ENCODE data around the gene RUNX2.
A peak's percentile ranks its signal among the peaks of the same experiment; 100 is the strongest.

RUNX2 gene

GRCh38 chr6:45687570-45687969 lies 359.4 kb downstream of the RUNX2 start:
- DNase-seq = no peak

DNA sequence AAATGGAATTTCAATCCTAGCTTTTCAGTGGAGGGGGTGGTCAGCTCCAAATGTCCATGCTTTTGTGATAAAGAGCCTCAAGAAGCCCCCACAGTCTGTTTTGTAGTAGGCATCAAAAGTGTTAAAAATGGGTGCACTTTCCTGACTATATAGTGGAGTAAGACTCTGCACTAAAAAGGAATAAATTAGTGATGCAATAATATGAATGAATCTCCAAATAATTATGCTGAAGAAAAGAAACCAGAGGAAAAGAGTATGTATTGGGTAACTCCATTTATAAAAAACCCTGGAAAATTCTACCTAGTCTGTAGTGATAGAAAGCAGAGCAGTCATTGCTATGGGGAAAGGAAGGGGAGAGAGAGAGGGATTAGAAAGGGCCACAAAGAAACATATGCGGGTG lies 360.1 kb downstream of the RUNX2 start:
- DNase-seq = no peak

GRCh38 chr6:45689926-45690615 lies 361.9 kb downstream of the RUNX2 start:
- DNase-seq = no peak

DNA sequence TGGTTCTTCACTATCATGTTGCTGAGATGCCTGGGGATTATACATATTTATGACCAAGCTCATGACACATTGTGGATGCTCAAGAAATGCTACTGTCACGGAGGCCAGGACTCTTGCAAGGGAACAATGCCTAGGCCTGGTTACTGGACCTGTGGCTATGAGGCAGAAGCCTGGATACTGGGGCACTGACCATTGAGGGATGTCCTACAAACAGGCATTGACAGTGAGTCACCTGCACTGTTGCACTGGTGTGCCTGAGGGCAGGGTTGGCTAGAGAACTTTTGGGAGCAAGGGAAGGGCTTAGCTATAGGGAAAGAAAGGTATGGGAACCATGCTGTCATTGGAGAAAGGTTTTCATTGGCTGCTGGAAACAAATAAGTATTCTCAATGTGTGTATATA lies 362.7 kb downstream of the RUNX2 start:
- DNase-seq = no peak

DNA sequence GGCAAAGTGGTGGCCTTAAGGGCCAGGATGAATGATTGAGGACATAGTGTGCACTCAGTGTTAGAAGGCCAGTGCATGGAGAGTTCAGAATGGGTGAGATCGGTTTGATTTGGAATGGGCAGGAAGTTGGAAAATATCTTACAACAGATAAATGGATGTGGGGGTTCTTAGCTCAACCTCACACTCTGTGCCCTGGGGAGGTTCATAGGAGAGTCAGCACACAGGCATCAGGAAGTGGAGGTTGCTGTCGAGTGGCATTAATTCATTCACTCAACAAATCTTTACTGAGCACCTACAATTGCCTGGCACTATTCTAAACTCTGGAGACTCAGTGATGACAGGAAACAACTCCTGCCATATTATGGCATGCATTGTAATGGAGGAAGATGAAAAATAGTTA lies 363.3 kb downstream of the RUNX2 start:
- no peak for DNase-seq

DNA sequence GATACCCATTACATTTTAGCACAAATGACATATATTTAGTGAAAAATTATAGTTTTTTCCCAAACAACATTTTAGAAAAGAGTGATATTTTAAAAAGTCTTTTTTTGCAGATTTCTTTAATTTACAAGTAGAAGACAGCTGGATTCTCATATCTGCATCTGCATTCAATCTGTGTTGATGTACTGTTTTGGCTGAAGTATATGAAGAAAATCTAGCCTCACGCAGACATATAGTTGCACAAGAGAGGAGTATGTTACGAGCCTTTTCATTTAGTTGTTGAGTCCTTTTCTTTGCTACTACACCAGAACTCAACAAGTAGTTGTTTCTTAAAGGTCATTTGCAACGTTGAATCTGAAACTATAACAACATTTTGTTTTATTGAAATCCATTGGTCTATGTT lies 363.9 kb downstream of the RUNX2 start:
- no peak for DNase-seq

GRCh38 chr6:45696738-45697137 lies 368.6 kb downstream of the RUNX2 start:
- DNase-seq = no peak

- no peak for DNase-seq
Measured at GRCh38 chr6:45697605-45698004, 369.5 kb downstream of the RUNX2 start.

DNA sequence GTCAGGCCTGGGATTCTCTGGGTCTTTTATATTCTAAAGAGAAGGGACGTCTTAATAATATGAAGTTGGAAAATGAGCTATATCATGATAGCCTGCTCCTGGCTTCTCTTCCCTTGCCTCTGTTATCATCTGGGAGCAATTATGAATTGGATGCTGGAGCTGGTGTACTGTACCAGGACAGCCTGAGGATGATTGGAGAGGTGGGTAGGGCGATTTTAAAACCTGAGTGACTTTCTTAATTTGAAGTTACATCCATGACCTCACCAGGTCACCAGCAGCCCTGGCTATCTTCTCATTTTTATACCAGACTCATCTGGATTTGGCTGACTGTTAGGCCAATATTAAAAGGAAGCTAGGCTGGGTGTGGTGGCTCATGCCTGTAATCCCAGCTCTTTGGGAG lies 369.9 kb downstream of the RUNX2 start:
- DNase-seq = no peak

- DNase-seq = no peak
Measured at GRCh38 chr6:45699663-45700062, 371.5 kb downstream of the RUNX2 start.

- no peak for DNase-seq
Measured at GRCh38 chr6:45702849-45703739, 375.0 kb downstream of the RUNX2 start.

- DNase-seq = no peak
Measured at GRCh38 chr6:45704056-45704800, 376.1 kb downstream of the RUNX2 start.

DNA sequence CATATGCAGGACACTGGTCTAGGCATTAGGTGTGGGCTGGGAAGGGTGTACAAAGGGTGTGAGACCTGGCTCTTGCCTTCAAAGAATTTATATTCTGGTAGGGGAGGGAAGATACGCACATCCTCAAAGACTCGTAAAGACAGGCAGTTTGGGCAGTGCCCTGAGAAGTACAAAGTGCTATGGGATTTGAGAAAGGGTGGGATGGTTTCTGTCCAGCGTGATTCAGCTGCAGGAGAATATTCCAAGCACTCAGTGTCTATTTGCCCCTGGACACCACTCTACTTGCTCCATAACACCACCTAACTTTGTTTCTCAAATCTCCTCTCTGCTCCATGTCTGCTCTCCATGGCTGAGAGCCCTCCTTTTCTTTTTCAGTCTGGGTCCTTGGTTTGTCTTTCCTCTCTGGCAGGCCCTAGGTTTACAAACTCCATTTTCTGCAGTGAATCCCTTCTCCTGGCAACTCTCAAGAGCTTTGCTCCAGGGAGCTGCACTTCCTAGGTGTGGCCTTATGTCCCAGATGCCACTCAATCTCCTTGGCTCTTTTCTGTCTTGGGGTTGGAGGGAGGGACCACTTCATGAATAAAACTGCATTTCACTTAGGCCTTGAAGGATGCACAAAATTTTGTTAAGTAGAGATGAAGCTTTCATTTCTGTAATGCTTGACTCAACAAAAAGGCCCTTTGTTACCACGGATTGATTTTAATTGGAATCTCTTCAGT lies 377.2 kb downstream of the RUNX2 start:
- no peak for DNase-seq

DNA sequence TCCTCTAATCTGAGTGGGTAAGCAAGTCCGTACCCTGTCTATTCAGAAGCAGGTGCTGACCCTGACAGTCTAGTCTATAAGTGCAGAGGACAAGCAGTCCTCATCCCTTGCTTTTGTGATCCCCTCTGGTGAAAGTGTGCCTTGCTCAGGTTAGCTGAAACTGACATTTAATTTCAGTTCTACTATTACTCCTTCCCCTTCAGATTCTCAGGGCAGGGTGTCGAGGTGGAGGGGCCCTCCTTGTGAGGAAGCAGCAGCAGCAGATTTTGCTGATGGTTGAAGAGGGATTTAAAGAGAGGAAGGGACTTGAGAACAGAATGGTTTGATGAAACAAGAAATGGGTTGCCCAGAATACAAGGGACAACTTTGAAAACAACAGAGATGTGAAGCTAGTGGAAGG lies 378.2 kb downstream of the RUNX2 start:
- no peak for DNase-seq

GRCh38 chr6:45707176-45707575 lies 379.0 kb downstream of the RUNX2 start:
- no peak for DNase-seq

DNA sequence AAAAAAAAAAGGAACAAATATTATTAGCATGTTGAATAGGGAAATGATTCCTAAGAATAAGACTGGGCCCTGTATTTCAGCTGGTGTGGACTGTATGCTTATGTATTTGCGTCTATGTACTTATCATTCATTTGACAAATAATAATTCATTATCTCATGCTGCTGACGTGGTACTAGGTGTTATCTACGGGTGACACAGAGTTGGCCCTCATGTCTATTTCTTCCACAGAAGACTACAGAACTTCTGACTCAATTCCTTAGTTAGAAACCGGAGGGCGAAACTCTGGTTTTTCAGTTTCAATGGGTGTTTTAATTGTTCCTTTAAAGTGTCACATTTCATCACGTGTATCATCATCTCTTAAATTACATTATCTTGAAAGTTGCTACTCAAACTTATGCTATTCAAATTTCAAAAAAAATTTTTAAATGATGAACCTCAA lies 381.7 kb downstream of the RUNX2 start:
- DNase-seq = no peak

GRCh38 chr6:45710304-45710821 lies 382.2 kb downstream of the RUNX2 start:
- peak; percentile 91 for DNase-seq

GRCh38 chr6:45712076-45712475 lies 383.9 kb downstream of the RUNX2 start:
- no peak for DNase-seq

DNA sequence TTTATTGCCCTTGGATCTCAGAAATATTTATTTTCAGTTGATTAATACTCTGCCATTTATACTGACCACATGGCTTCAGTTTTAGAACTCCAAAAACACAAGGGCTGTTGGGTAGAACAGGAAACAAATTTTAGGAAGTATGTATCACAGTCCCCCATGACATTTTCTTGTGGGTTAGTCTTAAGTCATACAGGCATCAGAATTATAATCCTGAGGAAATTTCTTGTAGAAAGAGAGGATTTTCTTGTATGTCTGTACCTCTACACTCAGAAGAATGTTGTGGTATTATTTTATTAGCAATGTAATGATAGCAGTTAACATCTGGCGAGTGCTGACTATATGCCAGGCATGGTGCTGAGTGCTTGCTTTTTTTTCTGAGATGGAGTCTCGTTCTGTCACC lies 384.7 kb downstream of the RUNX2 start:
- no peak for DNase-seq
